Loucy (cell line): ENCODE data around the gene NBL1.

Experiments used
- H2AFZ ChIP-seq: fragments of 200-600 bp; sonication (generic); 2 replicates; pipeline ENCODE4 v1.6.0; 2016; ENCODE audit warnings: antibody characterized with exemption, mild to moderate bottlenecking, low read length, moderate library complexity
- H3F3A ChIP-seq: fragments of 200-600 bp; 2 replicates; pipeline ENCODE4 v1.6.0; 2016; ENCODE audit warnings: antibody characterized with exemption, low read depth, mild to moderate bottlenecking
- H3K27me3 ChIP-seq: fragments of 200-600 bp; sonication (generic); 2 replicates; pipeline ENCODE4 v1.6.1; 2014; ENCODE audit warnings: low read length, mild to moderate bottlenecking; ENCODE audit not compliant: insufficient read depth, poor library complexity, severe bottlenecking
- H3K36me3 ChIP-seq: fragments of 200-600 bp; sonication (generic); 2 replicates; pipeline ENCODE4 v1.6.1; 2016; ENCODE audit warnings: low read length; ENCODE audit not compliant: insufficient read depth
- H3K4me1 ChIP-seq: fragments of 200-600 bp; sonication (generic); 2 replicates; pipeline ENCODE4 v1.5.1; 2014; ENCODE audit warnings: low read length, mild to moderate bottlenecking; ENCODE audit not compliant: insufficient read depth, poor library complexity, severe bottlenecking
- H3K4me2 ChIP-seq: fragments of 200-600 bp; sonication (generic); 2 replicates; pipeline ENCODE4 v1.6.0; 2014; ENCODE audit warnings: antibody characterized with exemption, low read length, low read depth, mild to moderate bottlenecking; ENCODE audit not compliant: poor library complexity, severe bottlenecking
- H3K4me3 ChIP-seq: fragments of 200-600 bp; sonication (generic); 2 replicates; pipeline ENCODE4 v1.5.1; 2014; ENCODE audit warnings: low read length, mild to moderate bottlenecking, mixed read lengths; ENCODE audit not compliant: poor library complexity, severe bottlenecking
- H3K79me2 ChIP-seq: fragments of 200-600 bp; sonication (generic); 2 replicates; pipeline ENCODE4 v1.6.1; 2014; ENCODE audit warnings: low read length; ENCODE audit not compliant: insufficient read depth
- H3K9ac ChIP-seq: fragments of 200-600 bp; sonication (generic); 2 replicates; pipeline ENCODE4 v1.6.0; 2014; ENCODE audit warnings: mild to moderate bottlenecking, low read depth, low read length, moderate library complexity; ENCODE audit not compliant: poor library complexity, severe bottlenecking
- H3K9me2 ChIP-seq: fragments of 200-600 bp; sonication (generic); replicated peaks from 2 replicates; pipeline ENCODE4 v1.6.1; 2016; ENCODE audit warnings: low read depth, low read length, mixed read lengths
- H3K9me3 ChIP-seq: fragments of 200-600 bp; sonication (generic); 2 replicates; pipeline ENCODE4 v1.6.1; 2014; ENCODE audit warnings: mild to moderate bottlenecking, antibody characterized with exemption, low read length, low read depth; ENCODE audit not compliant: insufficient read depth
- H4K20me1 ChIP-seq: fragments of 200-600 bp; sonication (generic); 2 replicates; pipeline ENCODE4 v1.6.0; 2014; ENCODE audit warnings: antibody characterized with exemption, low read length, mild to moderate bottlenecking; ENCODE audit not compliant: insufficient read depth, poor library complexity, severe bottlenecking
- CTCF ChIP-seq: fragments of 200-600 bp; sonication (generic); conservative IDR thresholded peaks from 2 replicates; pipeline ENCODE4 v1.5.1; 2014; ENCODE audit warnings: mild to moderate bottlenecking, antibody characterized with exemption, low read length
- EZH2phosphoT487 ChIP-seq: fragments of 200-600 bp; IDR thresholded peaks from 2 replicates; pipeline ENCODE4 v1.6.1; 2018; ENCODE audit warnings: antibody characterized with exemption, mild to moderate bottlenecking, moderate library complexity, borderline replicate concordance

Gene NBL1

GRCh38 chr1:19643121-19643520 is 990 bp upstream of the NBL1 start:
- no peaks in the 10 kb centered on the region for H3K79me2 ChIP-seq
- H3K27me3 ChIP-seq: no peaks in the 10 kb centered on the region
- no peak overlapping the region for H3K4me3 ChIP-seq
- no peaks in the 10 kb centered on the region for H3K4me1 ChIP-seq
- TF ChIP-seq EZH2phosphoT487 (no peak), CTCF (no peak)
- H3F3A ChIP-seq: no peaks in the 10 kb centered on the region
- H4K20me1 ChIP-seq: no peaks in the 10 kb centered on the region
- H3K36me3 ChIP-seq: no peaks in the 10 kb centered on the region
- no peak overlapping the region for H3K4me2 ChIP-seq
- no peaks in the 10 kb centered on the region for H3K9me3 ChIP-seq
- no peak overlapping the region for H3K9ac ChIP-seq
- H3K9me2 ChIP-seq: no peaks in the 10 kb centered on the region
- no peak overlapping the region for H2AFZ ChIP-seq

- H3K9me2 ChIP-seq: no peaks in the 10 kb centered on the region
- H2AFZ ChIP-seq: no peak overlapping the region
- no peaks in the 10 kb centered on the region for H4K20me1 ChIP-seq
- no peaks in the 10 kb centered on the region for H3K79me2 ChIP-seq
- no peaks in the 10 kb centered on the region for H3K4me1 ChIP-seq
- H3K36me3 ChIP-seq: no peaks in the 10 kb centered on the region
- H3K9me3 ChIP-seq: no peaks in the 10 kb centered on the region
- H3F3A ChIP-seq: no peaks in the 10 kb centered on the region
- H3K9ac ChIP-seq: no peak overlapping the region
- H3K4me2 ChIP-seq: no peak overlapping the region
- no peaks in the 10 kb centered on the region for H3K27me3 ChIP-seq
- H3K4me3 ChIP-seq: no peak overlapping the region
- TF ChIP-seq EZH2phosphoT487 (no peak), CTCF (no peak)
Measured at GRCh38 chr1:19644395-19644680, 227 bp downstream of the NBL1 start.

- H3K27me3 ChIP-seq: no peaks in the 10 kb centered on the region
- H3K79me2 ChIP-seq: no peaks in the 10 kb centered on the region
- H3F3A ChIP-seq: no peaks in the 10 kb centered on the region
- H3K9ac ChIP-seq: no peak overlapping the region
- no peak overlapping the region for H2AFZ ChIP-seq
- H3K9me3 ChIP-seq: no peaks in the 10 kb centered on the region
- TF ChIP-seq CTCF (no peak), EZH2phosphoT487 (no peak)
- H3K4me2 ChIP-seq: no peak overlapping the region
- H3K4me3 ChIP-seq: no peak overlapping the region
- no peaks in the 10 kb centered on the region for H3K9me2 ChIP-seq
- no peaks in the 10 kb centered on the region for H3K36me3 ChIP-seq
- H3K4me1 ChIP-seq: no peaks in the 10 kb centered on the region
- no peaks in the 10 kb centered on the region for H4K20me1 ChIP-seq
Measured at GRCh38 chr1:19644681-19645410, 735 bp downstream of the NBL1 start.
